HG02571 (cell line): ENCODE measurements around the gene SBK2.
"Not testable (repeated sequence)": the region's sequence is repeated elsewhere in the genome, so short reads cannot be mapped to it uniquely, and the experiment has no call there.

Experiments
- ATAC-seq: cut with Tn5 transposase; IDR thresholded peaks from one replicate; pipeline ENCODE4 v1.9.1; 2021; ENCODE audit warnings: mild to moderate bottlenecking, moderate library complexity; ENCODE audit not compliant: unreplicated experiment

The SBK2 gene, protein sequence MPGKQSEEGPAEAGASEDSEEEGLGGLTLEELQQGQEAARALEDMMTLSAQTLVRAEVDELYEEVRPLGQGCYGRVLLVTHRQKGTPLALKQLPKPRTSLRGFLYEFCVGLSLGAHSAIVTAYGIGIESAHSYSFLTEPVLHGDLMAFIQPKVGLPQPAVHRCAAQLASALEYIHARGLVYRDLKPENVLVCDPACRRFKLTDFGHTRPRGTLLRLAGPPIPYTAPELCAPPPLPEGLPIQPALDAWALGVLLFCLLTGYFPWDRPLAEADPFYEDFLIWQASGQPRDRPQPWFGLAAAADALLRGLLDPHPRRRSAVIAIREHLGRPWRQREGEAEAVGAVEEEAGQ

DNA sequence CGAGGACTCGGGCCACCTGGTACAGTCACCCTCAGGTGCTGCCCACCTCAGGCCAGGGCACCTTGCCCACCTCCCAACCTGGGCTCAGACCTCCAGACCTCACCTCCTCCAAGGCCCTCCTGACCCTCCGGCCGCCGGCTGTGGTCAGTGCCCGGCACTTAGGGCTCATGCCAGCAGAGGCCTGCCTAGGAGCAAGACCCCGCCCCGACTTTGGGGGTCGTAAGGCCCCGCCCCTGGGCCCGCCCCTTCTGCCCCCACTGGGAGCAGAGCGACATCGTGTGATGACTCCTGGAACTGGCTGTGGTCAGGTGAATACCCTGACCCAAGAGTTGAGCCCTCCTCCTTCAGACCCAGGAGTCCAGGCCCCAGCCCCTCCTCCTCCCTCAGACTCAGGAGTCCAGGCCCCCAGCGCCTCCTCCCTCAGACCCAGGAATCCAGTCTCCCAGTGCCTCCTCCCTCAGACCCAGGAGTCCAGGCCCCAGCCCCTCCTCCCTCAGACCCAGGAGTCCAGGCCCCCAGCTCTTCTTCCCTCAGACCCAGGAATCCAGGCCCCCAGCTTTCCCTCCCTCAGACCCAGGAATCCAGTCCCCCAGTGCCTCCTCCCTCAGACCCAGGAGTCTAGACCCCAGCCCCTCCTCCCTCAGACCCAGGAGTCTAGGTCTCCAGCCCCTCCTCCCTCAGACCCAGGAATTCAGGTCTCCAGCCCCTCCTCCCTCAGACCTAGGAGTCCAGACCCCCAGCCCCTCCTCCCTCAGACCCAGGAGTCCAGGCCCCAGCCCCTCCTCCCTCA lies at the start of gene SBK2:
Gene SBK2, minus strand, starts transcription at position 183 of the 790 bp plus-strand sequence. CDS start 839 bp downstream, outside the sequence.
- no peak for ATAC-seq

DNA sequence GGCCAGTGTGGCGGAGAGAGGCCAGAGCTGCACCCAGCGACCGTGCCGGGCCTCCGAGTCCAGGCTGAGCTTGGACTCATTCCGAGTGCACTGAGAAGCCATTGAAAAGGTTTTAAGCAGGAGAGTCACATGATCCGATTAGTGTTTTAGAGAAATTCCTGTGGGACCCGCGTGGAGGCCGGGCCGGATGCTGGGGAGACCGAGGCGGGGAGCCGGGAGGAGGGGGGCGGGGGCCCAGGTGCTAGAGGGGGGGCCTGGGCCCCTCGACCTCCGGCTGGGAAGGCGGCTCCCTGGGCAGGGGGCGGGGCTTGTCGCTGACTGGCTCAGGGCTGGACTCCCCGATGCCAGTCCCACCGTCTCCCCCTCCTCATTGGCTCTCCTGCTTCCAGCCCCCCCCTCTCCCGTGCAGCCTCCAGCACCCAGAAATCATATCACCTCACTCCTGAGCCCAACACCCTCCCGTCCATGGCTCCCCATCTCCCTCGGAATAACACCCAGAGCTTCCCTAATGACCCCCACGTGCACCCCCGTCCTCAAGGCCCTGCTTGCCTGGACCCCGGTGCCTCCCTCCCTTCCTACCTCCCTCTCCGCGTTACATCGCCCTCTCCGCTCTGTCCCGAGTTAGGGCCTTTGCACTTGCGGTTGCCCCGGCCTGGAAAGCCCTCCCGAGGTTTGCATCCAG lies 48.9 kb upstream of the SBK2 start:
- ATAC-seq, result no peak

DNA sequence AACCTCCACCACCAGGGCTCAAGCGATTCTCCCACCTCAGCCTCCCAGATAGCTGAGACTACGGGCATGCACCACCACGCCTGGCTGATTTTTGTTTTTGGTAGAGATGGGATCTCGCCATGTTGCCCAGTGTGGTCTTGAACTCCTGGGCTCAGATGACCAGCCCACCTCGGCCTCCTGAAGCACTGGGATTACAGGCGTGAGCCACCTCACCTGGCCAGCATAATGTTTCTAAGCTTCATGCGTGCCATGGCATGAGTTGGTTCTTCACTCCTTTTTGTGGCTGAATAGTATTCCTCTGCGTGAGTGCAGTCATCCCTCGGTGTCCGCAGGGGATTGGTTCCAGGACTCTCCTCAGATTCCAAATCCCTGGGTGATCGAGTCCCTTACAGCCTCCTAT lies 47.9 kb upstream of the SBK2 start:
- no peak for ATAC-seq

DNA sequence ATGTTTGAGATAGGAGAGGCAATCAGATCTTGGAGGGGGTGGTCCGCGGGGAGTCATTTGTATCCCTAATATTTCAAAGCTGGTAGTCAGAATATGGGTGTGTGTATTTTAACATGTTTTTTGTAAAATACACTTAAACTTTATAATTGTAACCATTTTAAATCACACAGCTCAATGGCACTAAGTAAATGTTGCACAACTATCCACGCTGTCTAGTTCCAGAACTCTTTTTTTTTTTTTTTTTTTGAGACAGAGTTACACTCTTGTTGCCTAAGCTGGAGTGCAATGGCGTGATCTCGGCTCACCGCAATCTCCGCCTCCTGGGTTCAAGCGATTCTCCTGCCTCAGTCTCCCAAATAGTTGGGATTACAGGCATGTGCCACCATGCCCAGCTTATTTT lies 47.0 kb upstream of the SBK2 start:
- not testable (repeated sequence) for ATAC-seq

DNA sequence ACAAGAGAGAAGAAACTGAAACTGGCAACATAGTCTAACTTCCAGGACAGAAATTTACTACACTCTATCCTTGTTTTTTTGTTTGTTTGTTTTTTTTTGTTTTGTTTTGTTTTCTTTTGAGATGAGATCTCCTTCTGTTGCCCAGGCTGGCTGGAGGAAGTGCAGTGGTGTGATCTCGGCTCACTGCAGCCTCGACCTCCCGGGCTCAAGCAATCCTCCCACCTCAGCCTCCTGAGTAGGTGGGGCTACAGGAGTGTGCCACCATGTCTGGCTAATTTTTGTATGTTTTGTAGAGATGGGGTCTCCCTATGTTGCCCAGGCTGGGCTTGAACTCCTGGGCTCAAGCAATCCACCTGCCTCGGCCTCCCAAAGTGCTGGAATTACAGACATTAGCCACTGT lies 45.4 kb upstream of the SBK2 start:
- not testable (repeated sequence) for ATAC-seq

DNA sequence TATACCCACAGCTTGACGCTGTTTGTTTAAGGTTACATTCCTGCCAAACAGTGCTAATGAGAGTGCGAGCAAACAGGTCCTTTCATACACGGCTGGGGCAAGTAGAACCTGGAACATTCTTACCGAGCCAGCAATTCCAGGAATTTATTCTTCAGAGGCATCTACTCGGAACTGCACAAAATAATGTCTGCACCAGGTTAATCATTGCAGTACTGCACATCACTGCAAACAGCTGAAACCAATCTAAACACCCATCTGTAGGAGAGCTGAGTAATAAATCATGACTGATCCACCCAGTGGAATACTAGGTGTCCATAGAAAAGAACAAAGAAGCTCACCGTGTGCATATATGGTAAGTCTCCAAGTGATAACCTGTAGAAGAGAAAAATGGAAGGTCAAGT lies 44.9 kb upstream of the SBK2 start:
- ATAC-seq, result no peak

DNA sequence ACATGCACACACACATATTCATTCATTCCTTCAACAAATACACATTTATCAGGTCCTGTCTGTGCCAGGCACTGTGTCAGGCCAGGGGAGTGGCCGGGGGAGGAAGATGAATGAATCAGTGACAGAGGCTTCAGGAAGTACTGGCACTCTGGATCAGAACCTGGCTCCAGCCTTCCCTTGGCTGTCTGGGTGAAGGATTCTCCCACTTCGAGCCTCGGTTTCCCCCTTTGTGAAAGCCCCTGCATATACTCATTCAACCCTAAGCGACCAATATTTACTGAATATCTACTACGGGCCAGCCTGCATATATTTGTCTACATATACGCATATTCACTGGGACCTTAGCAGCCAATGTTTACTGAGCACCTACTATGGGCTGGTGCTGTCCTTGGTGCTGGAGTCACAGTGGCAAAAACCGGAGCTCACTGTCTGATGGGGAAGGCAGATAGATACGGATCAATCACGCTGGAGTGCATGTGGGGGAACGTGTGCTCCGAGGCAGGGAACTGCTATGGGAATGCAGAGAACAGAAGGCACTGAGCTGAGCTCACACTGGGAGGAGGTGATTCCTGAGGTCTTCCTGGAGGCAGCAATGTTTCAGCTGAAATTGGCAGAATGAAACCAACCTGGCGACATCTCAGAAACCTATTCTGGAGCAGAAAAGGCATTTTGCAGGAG lies 44.4 kb upstream of the SBK2 start:
- ATAC-seq, result no peak

DNA sequence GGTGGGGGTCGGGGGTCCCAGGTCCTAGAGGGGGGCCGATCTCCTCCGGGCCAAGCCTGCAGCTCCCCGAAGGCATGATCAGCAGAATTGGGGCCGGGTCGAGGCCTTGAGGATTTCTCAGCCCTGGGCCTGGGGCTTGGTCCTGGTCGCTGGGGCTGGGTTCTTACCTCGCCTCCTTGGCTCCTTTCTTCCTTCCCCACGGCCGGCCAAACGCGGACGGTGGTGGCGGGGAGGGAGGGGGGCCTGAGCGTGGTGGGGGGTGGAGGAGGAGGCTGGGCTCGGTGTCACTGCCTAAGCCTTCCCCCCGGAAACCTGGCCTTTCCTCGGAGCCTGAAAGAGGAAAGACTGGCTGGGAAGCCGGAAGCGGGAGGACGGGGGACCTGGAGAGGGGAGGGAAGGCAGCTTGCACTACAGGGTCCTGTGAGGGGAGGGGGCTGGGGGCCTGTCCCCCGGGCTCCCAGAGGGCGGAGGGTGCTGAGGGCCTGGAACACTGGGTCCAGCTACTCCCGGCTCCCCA lies 43.8 kb upstream of the SBK2 start, which contains the start of gene ZNF579:
Gene ZNF579, minus strand, starts transcription at position 221 of the 517 bp plus-strand sequence. CDS start 1,209 bp downstream, outside the sequence.
- no peak for ATAC-seq

DNA sequence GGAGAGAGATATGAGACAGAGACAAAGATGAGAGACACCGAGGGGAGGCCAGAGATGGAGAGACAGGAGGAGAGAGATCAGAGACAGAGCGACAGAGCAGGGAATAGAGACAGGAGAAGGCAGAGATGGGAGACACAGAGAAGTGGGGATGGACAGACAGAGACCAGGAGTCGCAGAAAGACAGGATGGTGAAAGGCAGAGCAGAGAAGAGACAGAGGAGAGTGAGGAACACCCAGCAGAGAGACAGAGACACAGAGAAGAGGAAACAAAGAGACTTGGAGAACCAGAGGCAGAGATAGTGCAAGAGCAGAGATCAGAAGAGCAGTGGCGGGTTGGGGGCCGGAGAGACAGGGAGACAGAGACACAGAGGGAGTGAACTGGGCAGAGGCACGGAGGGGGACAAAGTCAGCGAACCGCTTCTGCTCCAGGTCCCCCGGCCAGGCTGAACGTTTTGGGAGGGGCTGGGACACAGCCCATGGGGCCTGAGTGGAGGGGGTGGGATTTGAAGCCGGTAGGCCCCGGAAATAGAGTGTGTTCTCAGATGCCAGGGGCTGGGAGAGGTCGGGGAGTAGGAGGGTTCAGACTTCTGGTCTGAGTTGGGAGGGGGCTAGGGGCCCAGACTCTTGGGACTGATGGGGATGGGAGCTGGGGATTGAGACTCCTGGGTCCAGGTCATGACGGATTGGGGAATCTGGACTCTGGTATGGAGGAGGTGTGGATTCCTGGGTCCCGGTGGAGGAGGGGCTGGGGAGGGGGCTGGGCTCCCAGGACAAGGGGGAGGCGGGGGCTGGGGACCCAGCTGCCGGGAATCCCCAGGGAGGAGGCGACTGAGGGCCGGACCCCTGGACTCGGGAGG lies 43.1 kb upstream of the SBK2 start:
- ATAC-seq, result no peak

DNA sequence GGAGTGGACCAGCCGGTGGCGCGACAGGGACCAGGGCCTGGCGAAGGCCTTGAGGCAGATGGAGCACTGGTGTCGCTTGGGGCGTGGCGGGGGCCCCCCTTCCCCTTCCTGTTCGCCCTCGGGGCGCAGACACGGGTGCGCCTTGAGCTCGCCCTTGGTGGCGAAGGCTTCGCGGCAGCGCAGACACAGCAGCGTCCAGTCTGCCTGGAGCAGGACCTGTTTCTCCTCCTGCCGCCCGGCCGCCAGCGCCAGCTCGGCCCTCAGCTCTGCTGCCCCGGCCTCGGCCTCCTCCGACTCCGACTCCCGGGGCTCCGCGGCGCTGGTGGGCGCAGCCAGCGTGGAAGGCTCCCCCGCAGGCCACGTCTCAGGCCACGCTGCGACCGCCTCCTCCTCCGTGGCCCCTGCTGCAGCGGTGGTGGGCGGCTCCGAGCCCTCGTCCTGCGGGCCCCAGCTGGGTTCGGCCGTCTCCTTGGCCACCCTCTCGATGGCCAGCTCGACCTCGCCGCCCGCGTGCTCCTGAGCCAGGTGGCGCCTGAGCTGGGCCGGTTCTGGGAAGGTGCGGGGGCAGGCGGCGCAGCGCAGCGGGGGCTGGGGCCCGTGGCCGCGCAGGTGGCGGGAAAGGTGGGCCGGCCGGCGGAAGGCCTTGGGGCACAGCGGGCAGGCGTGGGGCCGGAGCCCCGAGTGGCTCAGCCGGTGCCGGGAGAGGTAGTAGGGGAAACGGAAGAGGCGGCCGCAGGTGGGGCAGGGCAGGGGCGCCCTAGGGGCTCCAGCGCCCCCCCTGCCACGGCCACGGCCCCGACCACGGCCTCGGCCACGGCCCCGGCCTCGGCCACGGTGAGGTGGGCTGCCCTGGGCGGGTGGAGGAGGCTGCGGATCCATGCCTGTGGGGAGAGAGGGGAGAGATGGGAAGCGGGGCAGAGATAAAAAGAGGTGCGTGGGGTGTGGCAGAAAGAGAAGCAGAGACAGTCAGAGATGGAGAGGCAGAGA lies 42.1 kb upstream of the SBK2 start:
- no peak for ATAC-seq

DNA sequence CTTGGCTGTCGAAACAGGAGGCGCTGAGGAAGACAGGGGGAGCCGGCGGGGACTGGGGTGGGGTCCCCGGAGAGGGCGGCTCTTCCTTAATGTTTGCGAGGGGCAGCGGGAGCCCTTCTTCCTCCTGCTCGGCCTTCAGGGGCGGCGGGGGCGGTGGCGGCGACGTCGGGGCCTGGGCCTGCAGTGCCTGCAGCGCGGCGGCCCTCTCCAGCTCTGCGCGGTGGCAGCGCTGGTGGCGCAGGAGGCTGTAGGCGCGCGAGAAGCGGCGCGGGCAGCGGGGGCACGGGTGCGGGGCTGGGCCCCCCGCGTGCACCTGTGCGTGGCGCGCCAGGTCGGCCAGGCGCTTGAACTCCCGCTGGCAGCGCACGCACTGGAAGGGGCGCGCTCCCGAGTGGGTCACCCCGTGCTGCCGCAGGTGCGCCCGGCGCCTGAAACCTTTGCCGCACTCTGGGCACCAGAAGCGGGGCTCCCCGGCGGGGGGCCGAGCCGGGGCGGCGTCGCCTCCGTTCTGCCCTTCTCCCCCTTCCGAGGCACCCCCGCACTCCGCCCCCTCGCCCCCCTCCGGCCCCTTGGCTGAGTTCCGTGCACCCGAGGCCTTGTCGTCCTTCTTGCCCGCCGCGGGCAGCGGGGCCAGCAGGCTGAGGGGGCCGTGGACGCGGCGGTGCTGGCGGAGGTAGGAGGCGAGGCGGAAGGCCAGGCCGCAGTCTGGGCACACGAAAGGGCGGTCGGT lies 41.3 kb upstream of the SBK2 start:
- no peak for ATAC-seq

DNA sequence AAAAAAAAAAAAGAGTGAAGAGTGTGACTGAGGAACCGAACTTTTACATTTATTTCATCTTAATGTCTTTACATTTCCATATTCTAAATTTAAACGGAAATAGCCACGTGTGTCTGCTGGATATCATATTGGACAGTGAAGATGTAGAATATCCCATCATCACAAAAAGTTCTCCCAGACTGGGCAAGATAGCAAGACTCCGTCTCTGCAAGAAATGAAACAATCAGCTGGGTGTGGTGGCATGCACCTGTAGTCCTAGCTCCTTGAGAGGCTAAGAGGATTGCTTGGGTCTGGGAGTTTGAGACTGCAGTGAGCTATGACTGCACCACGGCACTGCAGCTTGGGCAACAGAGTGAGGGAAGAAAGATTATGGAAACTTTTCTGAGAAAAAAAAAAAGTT lies 39.8 kb upstream of the SBK2 start:
- ATAC-seq, result no peak

DNA sequence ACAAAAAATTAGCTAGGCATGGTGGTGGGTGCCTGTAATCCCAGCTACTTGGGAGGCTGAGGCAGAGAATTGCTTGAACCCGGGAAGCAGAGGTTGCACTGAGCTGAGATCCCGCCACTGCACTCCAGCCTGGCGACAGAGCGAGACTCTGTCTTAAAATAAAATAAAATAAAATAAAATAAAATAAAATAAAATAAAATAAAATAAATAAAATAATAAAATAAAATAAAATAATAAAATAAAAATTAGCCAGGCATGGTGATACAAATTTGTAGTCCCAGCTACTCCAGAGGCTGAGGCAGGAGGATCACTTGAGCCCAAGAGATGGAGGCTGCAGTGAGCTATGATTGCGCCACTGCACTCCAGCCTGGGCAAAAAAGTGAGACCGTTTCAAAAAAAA lies 37.0 kb upstream of the SBK2 start:
- not testable (repeated sequence) for ATAC-seq

DNA sequence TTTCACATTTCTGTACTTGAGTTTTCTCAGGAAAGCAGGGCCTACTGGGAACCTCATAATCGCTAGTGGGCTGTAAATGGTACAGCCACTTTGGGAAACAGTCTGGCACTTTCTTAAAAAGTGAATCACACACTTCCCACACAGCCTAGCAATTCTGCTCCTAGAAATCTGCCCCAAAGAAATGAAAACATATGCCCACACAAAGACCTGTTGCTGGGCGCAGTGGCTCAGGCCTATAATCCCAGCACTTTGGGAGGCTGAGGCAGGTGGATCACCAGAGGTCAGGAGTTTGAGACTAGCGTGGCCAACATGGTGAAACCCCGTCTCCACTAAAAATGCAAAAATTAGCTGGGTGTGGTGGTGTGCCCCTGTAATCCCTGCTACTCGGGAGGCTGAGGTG lies 32.5 kb upstream of the SBK2 start:
- not testable (repeated sequence) for ATAC-seq

DNA sequence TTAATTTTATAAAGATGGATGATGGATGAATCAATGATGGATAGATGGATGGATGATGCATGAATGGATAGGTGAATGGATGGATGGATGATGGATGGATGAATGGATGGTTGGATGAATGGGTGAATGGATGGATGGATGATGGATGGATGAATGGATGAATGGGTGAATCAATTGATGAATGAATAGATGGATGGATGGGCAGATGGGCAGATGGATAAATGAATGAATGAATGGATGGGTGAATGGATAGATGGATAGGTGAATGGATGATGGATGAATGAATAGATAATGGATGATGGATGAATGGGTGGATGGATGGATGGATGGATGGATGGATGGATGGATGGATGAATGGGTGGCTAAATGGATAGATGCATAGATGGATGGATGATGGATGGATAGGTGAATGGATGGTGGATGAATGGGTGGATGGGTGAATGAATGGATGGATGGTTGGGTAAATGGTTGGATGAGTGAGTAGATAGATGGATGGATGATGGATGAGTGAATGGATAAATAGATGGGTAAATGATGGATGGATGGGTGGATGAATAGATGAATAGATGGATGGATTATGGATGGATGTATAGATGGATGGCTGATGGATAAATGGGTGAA lies 30.9 kb upstream of the SBK2 start:
- ATAC-seq, result no peak

DNA sequence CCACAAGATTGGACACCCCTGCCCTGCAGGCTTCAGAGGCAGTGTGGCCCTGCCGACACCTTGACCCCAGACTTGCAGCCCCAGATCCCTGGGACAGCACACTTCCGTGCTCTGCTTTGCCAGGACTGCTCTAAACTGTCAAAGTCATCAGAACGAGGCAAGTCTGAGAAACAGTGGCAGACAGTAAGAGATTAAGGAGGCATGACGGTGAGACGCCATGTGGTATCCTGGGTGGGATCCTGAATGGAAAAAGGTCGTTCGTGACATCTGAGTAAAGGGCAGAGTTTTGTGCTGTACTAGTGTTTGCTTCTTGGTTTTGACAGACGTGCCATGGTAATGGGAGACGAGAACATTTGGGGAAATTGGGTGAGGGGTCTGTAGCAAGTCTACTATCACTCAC lies 29.9 kb upstream of the SBK2 start:
- ATAC-seq, result no peak

DNA sequence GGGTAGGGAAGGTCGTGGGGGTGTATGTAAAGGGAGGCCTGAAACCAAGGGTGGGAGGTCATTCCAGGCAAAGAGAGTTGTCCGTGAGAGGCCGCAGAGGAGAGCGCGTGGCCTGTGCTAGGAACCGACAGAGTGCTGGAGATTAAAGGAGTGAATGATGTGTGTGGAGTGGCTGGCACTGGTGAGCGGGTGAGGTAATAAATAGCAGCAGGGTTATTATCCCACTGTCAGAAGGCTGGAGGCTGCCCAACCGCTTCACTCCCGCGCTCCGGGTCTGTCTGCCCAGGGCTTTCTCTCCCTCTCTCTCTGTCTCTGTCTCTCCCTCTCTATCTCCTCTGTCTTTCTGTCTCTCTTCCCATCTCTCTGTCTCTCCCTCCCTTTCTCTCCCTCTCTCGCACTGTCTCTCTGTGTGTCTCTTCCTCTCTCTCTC lies 26.3 kb upstream of the SBK2 start:
- no peak for ATAC-seq
